ENCODE data around the gene TRAPPC2.
"Not testable (repeated sequence)": the region's sequence is repeated elsewhere in the genome, so short reads cannot be mapped to it uniquely, and the experiment has no call there.

DNA sequence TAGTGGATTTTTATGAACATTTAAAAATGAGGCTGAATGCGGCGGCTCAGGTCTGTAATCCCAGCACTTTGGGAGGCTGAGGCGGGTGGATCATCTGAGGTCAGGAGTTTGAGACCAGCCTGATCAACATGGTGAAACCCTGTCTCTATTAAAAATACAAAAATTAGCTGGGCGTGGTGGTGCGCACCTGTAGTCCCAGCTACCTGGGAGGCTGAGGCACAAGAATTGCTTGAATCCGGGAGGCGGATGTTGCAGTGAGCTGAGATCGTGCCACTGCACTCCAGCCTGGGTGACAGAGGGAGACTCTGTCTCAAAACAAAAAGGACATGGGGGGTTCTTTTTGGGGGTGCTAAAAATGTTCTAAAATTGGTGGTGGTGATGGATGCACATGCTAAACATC, 64.7 kb downstream of the TRAPPC2 start:
- not testable (repeated sequence) for TF ChIP-seq POLR2AphosphoS5 (IDR thresholded peaks at IDR 0.05; ENCODE audit: borderline replicate concordance, low read depth, low read length); FOXP2 (optimal IDR thresholded peaks at IDR 0.05; ENCODE audit: control extremely low read depth, extremely low read length, insufficient read depth)

Measured in SK-N-MC (cell line).